Tibial artery (tissue), 4 donors: ENCODE results near the gene H3-3A.

Experiments used
- DNase-seq, 2 donors: peaks; one replicate each; pipeline ENCODE4 v3.0.0-alpha.2; 2019
- H3K27ac ChIP-seq, 2 donors: fragments of 200-600 bp; sonication (generic) in 1 of 2; 1 replicate in 1 of 2; 2 replicates in 1 of 2; pipeline ENCODE4 v1.5.1; 2018 to 2019; ENCODE audit warnings: mild to moderate bottlenecking in 1 of 2
- H3K27me3 ChIP-seq, 2 donors: fragments of 200-600 bp; sonication (generic) in 1 of 2; one replicate each; pipeline versions ENCODE4 v1.5.1 to v1.6.0; 2016 to 2019
- H3K36me3 ChIP-seq, 3 donors: fragments of 200-600 bp; sonication (generic) in 2 of 3; one replicate each; pipeline ENCODE4 v1.5.1; 2016 to 2019; ENCODE audit warnings: mild to moderate bottlenecking in 2 of 3
- H3K4me1 ChIP-seq, 4 donors: fragments of 200-600 bp; sonication (generic) in 2 of 4; 1 replicate in 3 of 4; 2 replicates in 1 of 4; pipeline ENCODE4 v1.5.1; 2016 to 2019
- H3K4me3 ChIP-seq, 2 donors: fragments of 200-600 bp; sonication (generic) in 1 of 2; 1 replicate in 1 of 2; 2 replicates in 1 of 2; pipeline ENCODE4 v1.5.1; 2018 to 2019; ENCODE audit warnings: mild to moderate bottlenecking in 2 of 2
- H3K9me3 ChIP-seq, 3 donors: fragments of 200-600 bp; sonication (generic) in 1 of 3; one replicate each; pipeline ENCODE4 v1.5.1; 2016 to 2019
- intact Hi-C: fragments of 100-400 bp; cut with DNase I; formaldehyde crosslinking; loops from one replicate; pipeline ENCODE4 v1.15.0; 2023; ENCODE audit warnings: low total_unique reads
- TF ChIP-seq, protein P1 (sequence below), 2 experiments: fragments of 200-600 bp in 1 of 2; fragments of 450-650 bp in 1 of 2; IDR thresholded peaks; one replicate each; pipeline ENCODE4 v1.5.1; 2017 to 2019; ENCODE audit warnings: antibody characterized with exemption in 2 of 2, mild to moderate bottlenecking in 1 of 2, moderate library complexity in 1 of 2

The H3-3A gene

DNA sequence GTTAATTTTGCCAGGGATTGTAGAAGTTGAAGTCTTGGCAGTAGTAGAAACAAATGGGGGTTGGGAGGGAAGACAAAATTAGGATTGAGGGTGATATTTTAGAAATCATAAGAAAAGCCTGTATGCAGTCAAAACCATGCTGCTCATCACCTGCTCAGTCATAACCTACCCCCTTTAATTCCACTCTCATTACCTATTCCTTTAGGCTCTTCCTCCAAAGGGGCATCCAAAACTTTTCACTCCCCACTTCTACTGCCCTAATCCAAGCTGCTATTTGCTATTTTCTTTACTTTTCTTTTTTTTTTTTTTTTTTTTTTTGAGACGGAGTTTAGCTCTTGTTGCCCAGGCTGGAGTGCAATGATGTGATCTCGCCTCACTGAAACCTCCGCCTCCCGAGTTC is 11.5 kb downstream of the H3-3A start:
- intact Hi-C loops: no loop called here
- H3K36me3 ChIP-seq: peaks cover 30 to 58% (median 48%) of the 10 kb centered on the region in 3 donors
- H3K27ac ChIP-seq: no peak overlapping the region
- TF ChIP-seq, protein P1, sequence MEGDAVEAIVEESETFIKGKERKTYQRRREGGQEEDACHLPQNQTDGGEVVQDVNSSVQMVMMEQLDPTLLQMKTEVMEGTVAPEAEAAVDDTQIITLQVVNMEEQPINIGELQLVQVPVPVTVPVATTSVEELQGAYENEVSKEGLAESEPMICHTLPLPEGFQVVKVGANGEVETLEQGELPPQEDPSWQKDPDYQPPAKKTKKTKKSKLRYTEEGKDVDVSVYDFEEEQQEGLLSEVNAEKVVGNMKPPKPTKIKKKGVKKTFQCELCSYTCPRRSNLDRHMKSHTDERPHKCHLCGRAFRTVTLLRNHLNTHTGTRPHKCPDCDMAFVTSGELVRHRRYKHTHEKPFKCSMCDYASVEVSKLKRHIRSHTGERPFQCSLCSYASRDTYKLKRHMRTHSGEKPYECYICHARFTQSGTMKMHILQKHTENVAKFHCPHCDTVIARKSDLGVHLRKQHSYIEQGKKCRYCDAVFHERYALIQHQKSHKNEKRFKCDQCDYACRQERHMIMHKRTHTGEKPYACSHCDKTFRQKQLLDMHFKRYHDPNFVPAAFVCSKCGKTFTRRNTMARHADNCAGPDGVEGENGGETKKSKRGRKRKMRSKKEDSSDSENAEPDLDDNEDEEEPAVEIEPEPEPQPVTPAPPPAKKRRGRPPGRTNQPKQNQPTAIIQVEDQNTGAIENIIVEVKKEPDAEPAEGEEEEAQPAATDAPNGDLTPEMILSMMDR (IDR thresholded peaks at IDR 0.05): no peak
- DNase-seq: no peak
- no peak overlapping the region for H3K4me3 ChIP-seq
- H3K4me1 ChIP-seq: peaks cover 0 to 8% (median 3%) of the 10 kb centered on the region in 4 donors
- H3K9me3 ChIP-seq: no peaks in the 10 kb centered on the region
- H3K27me3 ChIP-seq: no peaks in the 10 kb centered on the region

DNA sequence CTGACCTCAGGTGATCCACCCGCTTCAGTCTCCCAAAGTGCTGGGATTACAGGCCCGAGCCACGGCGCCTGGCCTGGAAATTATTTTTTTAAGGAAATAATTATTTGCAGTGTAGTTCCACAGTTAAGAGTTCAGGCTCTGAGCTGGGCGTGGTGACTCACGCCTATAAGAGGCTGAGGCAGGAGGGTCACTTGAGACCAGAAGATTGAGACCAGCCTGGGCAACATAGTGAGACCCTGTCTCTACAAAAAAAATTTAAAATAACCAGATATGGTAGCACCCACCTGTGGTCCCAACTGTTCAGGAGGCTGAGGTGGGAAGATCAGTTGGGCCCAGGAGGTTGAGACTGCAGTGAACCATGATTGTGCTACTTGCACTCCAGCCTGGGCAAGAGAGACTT is 13.9 kb downstream of the H3-3A start:
- Histone ChIP-seq H3K4me3 (no peak overlapping the region), H3K27me3 (no peaks in the 10 kb centered on the region), H3K27ac (no peak overlapping the region), H3K36me3 (peaks cover 16 to 37% (median 27%) of the 10 kb centered on the region in 3 donors), H3K9me3 (no peaks in the 10 kb centered on the region), H3K4me1 (no peaks in the 10 kb centered on the region)
- no peak for DNase-seq
- intact Hi-C loops: no loop called here
- TF ChIP-seq, protein P1 (IDR thresholded peaks at IDR 0.05): no peak

DNA sequence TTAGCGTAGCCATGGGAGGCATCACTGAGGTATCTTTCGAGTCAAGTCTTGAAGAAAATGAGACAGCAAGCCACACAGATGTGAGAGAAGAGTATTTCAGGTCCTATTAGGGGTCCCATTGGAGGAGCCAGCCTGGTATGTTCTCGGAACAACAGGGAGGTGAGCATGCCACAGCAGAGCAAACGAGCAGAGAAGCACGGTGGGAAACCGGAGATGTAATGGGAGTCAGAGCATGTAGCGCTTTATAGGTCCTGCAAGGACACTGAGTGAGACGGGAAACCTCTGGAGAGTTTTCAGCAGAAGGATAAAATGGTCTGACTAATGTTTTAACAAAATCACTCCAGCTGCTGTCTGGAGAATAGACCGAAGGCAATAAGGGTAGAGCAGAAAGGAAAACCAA is 15.9 kb downstream of the H3-3A start:
- no peaks in the 10 kb centered on the region for H3K9me3 ChIP-seq
- peaks cover 4 to 20% (median 11%) of the 10 kb centered on the region in 3 donors for H3K36me3 ChIP-seq
- TF ChIP-seq, protein P1 (IDR thresholded peaks at IDR 0.05): no peak
- no peak overlapping the region for H3K4me3 ChIP-seq
- no peak overlapping the region for H3K27ac ChIP-seq
- H3K27me3 ChIP-seq: no peaks in the 10 kb centered on the region
- DNase-seq: no peak
- intact Hi-C loops: no loop called here
- H3K4me1 ChIP-seq: peaks cover 0 to 7% (median 4%) of the 10 kb centered on the region in 4 donors

DNA sequence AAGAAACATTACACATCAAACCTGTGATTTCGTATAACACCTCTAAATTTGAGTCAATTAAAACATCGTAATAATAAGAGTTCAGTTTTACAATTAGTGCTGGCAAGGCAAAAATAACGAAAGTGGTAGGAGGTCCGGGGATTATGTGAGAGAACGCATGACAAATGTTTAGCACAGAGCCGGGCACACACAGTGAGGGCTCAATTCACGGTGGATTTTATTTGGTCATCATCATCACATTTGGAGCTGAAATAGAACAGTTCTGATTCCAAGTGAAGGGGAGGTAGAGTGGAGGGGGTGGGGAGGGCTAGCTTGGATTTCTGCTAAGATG is 20.0 kb downstream of the H3-3A start:
- H3K27me3 ChIP-seq: no peaks in the 10 kb centered on the region
- intact Hi-C loops: loop anchor here (5.0 kb wide), 1 partner anchor 40 kb away; no protein-coding TSS in a partner anchor
- H3K36me3 ChIP-seq: no peaks in the 10 kb centered on the region
- peak overlapping the region; percentile 70 to 95 for H3K4me3 ChIP-seq
- peak overlapping the region; percentile 83 to 85 for H3K27ac ChIP-seq
- no peak for DNase-seq
- TF ChIP-seq, protein P1 (IDR thresholded peaks at IDR 0.05): no peak
- H3K9me3 ChIP-seq: no peaks in the 10 kb centered on the region
- H3K4me1 ChIP-seq: peaks cover 0 to 11% (median 7%) of the 10 kb centered on the region in 4 donors

DNA sequence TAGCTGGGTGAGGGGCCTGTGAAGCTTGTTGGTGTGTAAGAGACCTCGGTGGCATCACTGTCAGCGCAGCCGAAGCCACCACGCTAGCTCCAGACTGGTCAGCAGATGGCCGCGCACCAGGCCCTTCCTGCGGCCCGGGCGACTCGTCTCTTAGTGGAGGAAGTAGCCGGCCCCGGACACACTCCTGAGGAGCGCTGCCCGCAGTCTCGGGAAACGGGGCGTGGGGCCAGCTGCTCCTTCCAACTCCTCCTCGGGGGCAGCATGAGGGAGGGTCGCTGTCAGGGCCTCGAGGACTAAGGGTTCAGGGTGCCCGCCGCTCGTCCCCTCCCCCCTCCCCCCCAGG is 20.4 kb downstream of the H3-3A start:
- no peaks in the 10 kb centered on the region for H3K27me3 ChIP-seq
- intact Hi-C loops: loop anchor here (5.0 kb wide), 1 partner anchor 39 kb away; no protein-coding TSS in a partner anchor
- TF ChIP-seq, protein P1 (IDR thresholded peaks at IDR 0.05): no peak
- peak; percentile 76 to 82 for DNase-seq
- peak overlapping the region; percentile 70 to 95 for H3K4me3 ChIP-seq
- no peaks in the 10 kb centered on the region for H3K36me3 ChIP-seq
- peaks cover 0 to 11% (median 7%) of the 10 kb centered on the region in 4 donors for H3K4me1 ChIP-seq
- H3K9me3 ChIP-seq: no peaks in the 10 kb centered on the region
- peak overlapping the region; percentile 83 to 85 for H3K27ac ChIP-seq
